DMS153 treated with DMSO at 0.1 percent for 48 hours (cell line): ENCODE measurements around the gene NDUFA13.

ENCODE experiments used
- DNase-seq: peaks from one replicate; lab custom pipeline; 2025; ENCODE audit not compliant: unreplicated experiment; lab: John Stamatoyannopoulos, UW

NDUFA13 gene

DNA sequence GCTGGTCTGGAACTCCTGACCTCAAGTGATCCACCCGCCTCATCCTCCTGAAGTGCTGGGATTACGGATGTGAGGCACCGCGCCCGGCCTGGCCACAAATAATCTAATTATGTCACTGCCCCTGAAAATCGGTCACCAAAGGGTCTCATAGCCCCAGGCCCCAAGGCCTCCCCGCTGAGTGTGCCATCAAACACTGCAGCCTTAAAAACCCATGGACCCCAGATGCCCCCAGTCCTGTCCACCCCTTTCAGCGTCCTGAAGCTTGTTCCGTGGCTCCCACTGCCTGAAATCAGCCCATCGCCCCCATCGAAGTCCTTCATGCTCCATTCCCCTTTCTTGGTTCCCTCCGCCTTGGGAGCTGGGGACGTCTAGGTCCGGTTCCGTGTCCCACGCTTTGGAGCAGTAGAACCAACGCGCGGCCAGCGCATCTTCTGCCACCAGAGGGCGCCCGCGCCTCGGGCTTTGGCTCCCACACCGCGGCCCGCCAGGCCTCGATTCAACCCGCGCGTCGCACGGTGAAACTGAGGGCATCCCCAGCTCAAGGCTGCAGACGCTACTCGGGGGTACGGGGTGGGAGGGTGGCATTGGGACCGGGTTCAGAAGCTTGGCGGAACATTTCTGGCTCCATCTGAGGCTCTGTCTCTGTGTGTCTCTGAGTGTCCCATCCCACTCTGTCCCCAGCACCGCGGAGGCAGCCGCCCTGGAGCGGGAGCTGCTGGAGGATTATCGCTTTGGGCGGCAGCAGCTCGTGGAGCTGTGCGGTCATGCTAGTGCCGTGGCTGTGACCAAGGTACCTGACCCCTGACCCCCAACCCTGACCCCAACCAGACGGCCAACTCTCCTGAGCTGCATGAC lies 16.2 kb downstream of the NDUFA13 start:
- peak; percentile 27 for DNase-seq

DNA sequence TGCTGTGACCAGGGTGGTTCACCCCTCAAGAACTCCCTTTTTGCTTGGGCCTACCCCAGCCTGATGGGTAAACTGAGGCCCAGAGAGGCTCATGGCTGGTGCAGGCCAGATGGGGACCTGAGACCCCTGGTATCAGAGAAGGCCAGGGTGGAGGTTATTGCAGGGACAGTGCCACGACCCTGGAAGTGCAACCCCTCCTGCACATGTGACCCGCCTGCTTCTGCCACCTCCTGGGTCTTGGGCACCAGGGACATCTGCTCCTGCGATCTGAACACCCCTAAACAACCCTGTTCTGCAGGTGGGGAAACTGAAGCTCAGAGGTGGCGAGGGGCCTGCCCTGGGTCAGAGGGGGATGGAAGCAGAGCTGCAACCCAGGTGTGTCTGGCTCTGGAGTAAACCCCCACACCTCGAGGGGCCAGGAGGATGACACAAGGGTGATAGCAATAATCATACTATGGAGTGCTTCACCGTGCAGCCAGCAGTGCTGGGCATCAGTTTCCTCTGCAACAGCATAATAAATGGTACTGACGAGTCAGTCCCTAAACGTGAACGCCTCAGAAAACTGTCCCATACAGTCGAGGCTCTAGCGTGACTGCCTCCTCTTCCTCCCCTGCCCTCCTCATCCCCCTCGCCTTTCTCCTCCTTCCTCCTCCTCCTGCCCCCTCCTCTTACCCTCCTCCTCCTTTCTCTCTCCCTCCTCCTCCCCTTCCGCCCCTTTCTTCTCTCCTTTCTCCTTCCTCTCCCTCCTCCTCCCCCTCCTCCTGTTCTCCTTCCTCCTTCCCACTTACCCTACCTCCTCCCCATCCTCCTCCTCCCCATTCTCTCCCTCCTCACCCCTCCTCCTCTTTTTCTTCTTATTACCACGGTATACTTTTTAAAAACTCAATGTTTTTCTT lies 17.0 kb downstream of the NDUFA13 start:
- no peak for DNase-seq

DNA sequence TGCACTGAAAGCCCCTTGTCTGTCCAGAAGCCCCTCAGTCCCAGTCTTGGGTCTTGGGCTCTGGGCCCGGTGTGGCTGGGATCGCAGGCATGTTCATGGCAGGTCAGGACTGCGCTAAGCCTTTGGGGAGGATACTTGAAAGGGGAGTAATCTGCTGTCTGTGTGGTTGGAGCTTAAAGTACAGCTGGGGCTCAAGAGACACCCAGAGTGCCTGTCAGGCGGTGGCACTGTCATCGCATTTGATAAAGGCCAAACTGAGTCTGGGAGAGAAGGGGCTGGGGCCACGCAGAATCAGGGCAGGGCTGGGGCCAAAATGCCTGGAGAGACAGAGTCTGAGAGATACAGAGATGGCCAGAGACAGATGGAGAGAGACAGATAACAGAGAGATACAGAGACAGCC lies 17.8 kb downstream of the NDUFA13 start:
- DNase-seq = no peak

DNA sequence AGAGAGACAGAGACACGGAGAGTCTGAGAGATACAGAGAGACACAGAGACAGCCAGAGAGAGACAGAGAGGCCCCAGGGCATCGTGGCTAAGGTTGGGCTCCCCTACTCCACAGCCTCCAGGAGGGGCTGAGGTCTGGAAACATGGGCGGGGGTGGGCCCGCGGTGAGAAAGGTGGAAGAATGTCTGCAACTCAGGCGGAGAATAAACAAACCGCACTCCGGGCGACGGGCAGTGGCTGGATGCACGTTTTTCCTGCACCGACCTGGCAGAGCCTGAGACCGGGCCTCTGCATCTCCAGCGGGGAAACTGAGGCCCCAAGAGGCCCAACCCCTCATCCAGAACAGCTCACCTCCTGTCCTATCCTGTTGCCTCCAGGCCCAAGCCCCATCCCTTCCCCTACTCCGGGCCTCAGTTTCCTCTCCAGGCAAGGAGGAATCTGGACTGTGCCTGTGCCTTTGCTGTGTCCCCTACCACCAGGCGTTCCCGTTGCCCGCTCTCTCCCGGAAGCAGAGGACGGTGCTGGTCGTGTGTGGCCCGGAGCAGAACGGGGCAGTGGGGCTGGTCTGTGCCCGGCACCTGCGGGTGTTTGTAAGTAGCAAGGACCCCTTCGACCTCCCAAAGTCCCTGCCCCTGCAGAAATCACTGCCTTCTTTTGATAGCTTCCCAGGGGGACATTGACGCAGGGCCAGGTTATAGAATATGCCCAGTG lies 18.7 kb downstream of the NDUFA13 start:
- DNase-seq = no peak

DNA sequence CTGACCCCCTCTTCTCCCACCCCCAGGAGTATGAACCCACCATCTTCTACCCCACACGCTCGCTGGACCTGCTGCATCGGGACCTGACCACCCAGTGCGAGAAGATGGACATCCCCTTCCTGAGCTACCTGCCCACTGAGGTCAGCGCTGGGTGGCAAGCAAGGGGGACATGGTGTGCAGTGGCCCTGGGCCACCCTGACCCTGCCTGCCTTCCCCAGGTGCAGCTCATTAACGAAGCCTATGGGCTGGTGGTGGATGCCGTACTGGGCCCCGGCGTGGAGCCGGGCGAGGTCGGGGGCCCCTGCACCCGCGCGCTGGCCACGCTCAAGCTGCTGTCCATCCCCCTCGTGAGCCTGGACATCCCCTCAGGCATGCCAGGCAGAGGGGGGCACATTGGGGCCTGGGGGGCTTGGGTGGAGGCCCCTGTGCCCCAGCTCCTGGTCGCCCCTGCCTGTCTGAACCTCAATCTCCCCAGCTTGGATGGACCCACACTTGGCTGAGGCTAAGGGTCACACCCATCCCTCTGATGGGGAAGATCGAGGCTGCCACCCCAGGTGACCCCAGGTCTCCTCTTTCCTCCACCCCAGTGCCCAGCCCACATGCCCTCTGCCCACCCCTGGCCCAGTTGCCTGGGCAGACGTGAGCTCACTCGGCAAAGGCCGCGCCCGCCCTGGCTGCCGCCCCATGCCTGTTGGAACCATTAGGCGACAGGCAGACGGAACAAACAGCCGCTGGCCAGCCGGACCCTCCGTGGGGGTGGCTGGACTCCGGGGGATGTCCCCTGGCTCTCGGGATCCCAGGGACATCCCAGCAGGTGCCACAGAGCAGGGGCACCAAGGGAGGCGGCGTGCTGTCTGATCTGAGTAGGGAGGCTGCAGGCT lies 19.5 kb downstream of the NDUFA13 start:
- DNase-seq = no peak

DNA sequence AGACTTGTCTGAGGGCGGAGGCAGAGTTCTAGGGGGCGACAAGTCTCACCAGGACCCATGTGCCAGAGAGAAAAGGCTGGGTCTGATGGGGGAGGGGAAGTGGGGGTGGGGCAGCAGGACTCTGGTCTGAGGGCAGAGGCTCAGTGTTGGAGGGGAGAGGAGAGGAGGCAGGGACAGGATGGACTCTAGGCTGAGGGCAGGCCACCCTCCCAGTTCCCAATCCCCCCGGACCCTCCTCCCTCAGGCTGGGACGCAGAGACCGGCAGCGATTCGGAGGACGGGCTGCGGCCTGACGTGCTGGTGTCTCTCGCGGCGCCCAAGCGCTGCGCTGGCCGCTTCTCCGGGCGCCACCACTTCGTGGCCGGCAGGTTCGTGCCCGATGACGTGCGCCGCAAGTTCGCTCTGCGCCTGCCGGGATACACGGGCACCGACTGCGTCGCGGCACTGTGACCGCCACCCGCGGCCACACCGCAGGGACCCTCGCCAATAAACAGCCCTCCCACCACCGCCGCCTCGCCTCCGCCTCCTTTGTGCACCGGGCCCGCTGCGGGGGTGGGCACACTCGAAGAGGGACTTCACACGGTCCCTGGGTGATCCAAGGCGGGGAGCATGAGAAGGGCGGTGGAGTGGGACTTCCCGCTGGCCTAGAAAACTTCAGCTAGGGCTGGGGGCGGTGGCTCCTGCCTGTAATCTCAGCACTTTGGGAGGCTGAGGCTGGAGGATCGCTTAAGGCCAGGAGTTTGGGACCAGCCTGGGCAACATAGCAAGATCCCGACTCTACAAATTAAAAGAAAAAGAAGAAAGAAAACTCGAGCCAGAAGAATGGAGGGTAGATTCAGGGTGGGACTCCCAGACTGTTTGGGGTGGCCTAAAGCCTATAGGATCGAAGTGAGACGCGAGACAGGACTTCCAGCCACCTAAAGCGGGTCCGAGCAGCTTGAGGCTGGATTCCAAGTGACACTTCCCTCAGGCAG lies 21.3 kb downstream of the NDUFA13 start:
- DNase-seq = no peak

DNA sequence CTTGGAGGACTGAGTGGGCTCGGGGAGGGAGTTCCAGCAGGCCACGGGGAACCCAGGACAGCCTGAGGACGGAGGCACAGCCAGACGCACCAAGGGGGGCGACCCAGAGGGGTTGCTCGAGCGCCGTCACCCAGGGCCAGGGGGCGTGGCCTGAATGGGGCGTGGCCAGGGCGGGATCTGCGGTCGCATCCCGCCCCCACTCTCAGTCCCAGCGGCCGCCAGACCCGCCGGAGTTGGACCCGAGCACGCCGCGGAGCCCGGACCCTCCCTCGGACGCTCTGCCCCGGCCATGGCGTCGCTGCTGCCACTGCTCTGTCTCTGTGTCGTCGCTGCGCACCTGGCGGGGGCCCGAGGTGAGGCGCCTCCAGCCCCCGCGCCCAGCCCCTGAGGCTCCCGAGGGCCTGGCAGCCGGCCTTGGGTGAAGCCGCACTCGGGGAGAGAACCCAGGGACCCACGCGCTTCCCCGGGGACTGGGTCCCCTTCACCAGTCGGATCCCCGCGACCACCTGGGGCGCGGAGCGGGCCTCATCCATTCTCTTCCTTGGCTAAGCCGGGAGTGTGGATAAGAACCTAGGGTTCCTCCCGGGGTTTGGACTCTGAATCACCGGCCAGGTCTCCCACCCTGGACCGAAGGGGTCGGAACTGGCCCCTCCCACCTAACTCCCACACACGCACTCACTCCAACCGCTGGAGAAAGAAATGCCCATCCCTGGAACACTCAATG lies 22.2 kb downstream of the NDUFA13 start, which contains the start of gene CILP2:
CILP2 (plus strand) TSS at position 205 of the 724 bp plus-strand sequence; CDS start at position 290, 85 bp downstream.
- no peak for DNase-seq

DNA sequence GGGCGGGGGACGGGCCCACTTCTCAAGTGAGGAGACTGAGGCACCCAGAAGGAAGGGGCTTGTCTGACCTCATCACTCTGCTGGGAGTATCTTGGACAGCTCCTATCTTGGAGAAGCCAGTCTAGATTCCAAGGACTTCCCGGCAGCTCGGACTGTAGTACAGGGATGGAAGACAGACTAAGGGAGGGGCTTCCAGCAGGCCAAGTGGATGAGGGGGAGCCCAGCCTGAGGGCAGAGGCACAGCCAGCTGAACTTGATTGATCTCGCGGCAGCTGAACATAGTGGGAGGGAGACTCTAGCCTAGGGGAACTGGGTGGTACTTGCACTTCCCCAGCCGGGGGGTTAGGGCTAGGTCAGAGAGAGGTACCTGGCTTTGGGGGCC lies 22.8 kb downstream of the NDUFA13 start:
- no peak for DNase-seq

DNA sequence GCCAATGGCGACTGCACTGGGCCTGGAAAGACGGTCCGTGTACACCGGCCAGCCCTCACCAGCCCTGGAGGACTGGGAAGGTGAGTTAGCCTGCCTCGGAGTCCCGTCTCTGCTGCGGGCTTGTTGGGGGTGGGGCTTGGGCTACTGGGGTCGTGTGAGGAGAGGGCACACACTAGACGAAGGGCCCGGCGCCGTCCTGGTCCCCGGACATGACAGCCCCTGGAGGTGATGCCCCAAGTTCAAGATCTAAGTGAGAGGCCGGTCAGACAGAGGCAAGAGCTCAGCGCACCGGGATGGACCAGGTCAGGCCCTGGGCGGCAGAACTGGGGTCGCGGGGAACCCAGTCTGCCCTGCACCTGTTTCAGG lies 23.7 kb downstream of the NDUFA13 start:
- no peak for DNase-seq

DNA sequence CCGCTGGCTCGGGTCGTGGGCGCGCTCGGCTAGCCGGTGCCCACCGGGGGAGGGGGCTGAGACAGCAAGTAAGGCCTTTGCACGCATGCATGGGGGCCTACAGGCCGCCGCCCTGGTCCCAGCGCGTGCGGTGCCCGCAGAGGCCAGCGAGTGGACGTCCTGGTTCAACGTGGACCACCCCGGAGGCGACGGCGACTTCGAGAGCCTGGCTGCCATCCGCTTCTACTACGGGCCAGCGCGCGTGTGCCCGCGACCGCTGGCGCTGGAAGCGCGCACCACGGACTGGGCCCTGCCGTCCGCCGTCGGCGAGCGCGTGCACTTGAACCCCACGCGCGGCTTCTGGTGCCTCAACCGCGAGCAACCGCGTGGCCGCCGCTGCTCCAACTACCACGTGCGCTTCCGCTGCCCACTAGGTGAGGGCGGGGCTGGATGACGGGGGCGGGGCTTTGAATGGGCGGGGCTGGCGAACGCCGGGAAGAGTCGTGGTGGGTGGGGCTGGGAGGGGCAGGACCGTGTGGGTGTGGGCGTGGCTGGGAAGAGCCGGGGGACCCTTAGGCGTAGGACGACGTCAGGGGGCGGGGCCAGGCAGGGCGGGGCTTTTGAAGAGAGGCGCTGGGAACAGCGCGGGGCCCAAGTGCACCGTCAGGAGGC lies 24.2 kb downstream of the NDUFA13 start:
- no peak for DNase-seq

DNA sequence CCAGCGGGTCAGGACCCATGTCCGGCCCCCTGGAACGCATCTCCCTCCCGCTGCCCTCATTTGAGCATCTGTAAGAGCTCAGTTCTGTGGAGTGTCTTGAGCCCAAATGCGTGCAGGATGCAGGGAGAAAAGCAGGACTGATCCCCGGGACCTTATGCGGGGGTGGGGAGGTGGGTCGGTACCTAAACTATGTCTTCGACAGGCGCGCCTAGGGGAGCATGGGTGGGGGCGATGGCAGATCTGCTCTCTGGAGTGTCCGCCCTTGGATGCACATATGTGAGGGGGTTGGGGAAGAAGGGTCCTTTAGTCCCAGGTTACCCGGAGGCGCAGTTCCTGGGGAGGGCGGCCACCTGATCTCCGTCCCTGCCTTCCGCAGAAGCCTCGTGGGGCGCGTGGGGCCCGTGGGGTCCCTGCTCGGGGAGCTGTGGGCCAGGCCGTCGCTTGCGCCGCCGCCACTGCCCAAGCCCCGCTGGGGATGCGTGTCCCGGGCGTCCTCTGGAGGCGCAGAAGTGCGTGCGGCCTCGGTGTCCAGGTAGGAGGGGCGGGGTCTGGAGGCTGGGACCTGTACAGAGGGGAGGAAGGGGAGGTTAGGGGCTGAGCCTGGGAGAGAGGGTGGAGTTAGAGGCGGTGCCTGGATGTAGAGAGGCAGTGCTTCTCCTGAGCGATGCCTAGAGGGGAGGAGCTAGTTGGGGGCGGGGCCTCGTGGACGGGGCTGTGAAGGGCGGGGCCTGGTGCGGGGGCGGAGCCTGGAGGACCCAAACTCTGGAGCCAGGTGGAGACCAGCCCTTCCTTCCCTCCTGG lies 24.9 kb downstream of the NDUFA13 start:
- DNase-seq = no peak

DNA sequence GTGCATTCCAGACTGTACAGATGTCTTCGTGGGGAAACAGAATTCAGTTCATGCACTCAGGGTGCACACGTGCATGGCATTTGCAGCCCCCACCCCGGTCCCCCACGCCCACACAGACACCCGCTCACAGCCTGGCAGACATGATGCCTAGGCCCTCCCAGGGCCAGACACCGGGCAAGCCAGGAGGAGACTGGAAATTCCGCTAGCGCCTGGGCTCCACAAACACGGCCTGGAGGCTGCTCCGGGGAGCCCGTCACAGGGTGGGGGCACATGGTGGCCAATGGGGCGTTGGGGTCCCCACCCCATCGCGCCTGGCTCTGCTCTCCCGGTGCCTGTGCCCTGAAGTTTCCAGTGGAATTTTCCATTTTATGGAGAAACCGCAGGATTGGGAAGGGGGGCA lies 25.6 kb downstream of the NDUFA13 start:
- DNase-seq = no peak

DNA sequence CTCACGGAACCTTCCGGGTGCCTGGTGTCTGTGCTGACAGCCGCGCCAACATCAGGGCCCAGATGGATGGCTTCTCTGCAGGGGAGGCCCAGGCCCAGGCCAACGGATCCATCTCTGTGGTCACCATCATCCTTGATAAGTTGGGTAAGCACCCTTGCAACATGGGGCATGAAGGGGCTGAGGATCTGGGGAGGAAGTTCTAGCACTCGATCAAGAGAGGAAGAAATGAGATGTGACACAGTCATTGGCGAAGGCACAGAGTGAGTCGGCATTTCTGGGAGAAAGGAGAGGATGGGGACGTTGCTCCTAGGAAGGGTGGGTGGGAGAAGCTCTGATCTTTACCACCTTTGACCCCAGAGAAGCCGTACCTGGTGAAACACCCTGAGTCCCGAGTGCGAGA lies 26.5 kb downstream of the NDUFA13 start:
- no peak for DNase-seq

DNA sequence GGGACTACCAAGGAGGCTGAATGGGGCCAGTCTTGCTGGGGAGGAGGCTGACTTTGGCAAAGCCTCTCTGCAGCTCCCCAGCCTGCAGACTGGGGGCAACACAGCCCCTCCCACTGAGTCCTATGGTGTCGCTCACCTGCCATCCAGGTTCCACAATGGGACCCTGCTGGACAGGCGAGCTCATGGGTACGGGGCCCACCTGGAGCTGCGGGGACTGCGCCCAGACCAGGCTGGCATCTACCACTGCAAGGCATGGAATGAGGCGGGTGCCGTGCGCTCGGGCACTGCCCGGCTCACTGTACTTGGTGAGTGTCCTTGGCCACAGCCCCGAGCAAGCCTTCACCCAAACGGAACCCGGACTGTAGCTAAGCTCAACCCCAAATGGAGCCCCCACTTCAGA lies 27.1 kb downstream of the NDUFA13 start:
- DNase-seq = no peak

DNA sequence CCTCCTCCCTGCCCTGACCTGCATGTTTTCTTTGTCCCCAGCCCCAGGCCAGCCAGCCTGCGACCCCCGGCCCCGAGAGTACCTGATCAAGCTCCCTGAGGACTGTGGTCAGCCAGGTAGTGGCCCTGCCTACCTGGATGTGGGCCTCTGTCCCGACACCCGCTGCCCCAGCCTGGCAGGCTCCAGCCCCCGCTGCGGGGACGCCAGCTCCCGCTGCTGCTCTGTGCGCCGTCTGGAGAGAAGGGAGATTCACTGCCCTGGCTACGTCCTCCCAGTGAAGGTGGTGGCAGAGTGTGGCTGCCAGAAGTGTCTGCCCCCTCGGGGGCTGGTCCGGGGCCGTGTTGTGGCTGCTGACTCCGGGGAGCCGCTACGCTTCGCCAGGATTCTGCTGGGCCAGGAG lies 27.6 kb downstream of the NDUFA13 start:
- no peak for DNase-seq

DNA sequence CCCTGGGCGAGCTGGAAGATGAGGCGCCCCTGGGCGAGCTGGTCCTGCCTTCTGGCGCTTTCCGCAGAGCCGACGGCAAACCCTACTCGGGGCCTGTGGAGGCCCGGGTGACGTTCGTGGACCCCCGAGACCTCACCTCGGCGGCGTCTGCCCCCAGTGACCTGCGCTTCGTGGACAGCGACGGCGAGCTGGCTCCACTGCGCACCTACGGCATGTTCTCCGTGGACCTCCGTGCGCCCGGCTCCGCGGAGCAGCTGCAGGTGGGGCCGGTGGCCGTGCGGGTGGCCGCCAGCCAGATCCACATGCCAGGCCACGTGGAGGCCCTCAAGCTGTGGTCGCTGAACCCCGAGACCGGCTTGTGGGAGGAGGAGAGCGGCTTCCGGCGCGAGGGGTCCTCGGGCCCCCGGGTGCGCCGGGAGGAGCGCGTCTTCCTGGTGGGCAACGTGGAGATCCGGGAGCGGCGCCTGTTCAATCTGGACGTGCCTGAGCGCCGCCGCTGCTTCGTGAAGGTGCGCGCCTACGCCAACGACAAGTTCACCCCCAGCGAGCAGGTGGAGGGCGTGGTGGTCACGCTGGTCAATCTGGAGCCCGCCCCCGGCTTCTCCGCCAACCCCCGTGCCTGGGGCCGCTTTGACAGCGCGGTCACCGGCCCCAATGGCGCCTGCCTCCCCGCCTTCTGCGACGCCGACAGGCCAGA lies 28.4 kb downstream of the NDUFA13 start:
- no peak for DNase-seq
